Measurements from ENCODE around the gene TMEM175.

The TMEM175 gene

DNA sequence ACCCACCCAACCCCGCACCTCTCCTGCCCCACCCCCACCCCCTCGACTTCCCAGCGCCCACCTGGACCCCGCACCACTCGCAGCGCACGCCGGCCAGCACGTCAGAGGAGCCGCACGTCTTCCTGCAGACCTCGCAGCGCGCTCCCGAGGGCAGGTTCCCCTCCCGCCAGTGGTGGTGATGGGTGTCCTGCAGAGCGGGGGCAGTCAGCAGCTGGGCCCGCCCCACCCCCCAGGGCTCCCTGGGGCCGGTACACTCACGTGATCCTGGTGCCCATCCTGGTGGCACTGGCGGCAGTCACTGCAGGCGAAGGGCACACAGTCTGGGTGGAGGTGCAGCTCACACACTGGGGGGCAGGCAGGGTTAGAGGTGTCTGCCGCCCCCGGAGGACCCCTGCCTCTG, 36.0 kb downstream of the TMEM175 start:
- Histone ChIP-seq H3K4me2 (peak overlapping the region; percentile 30), H3K9me3 (no peaks in the 10 kb centered on the region), H3K9ac (no peak overlapping the region), H3K4me1 (peaks cover 35% of the 10 kb centered on the region), H3K4me3 (no peak overlapping the region), H3K27ac (0 out of 2 replicates have a peak overlapping the region, but pooled peaks have one; percentile 26), H4K20me1 (peaks cover 53% of the 10 kb centered on the region), H3K27me3 (no peaks in the 10 kb centered on the region), H3K36me3 (peaks cover 66% of the 10 kb centered on the region)
- no peak for TF ChIP-seq Cebpa-rat (IDR thresholded peaks at IDR 0.05)

DNA sequence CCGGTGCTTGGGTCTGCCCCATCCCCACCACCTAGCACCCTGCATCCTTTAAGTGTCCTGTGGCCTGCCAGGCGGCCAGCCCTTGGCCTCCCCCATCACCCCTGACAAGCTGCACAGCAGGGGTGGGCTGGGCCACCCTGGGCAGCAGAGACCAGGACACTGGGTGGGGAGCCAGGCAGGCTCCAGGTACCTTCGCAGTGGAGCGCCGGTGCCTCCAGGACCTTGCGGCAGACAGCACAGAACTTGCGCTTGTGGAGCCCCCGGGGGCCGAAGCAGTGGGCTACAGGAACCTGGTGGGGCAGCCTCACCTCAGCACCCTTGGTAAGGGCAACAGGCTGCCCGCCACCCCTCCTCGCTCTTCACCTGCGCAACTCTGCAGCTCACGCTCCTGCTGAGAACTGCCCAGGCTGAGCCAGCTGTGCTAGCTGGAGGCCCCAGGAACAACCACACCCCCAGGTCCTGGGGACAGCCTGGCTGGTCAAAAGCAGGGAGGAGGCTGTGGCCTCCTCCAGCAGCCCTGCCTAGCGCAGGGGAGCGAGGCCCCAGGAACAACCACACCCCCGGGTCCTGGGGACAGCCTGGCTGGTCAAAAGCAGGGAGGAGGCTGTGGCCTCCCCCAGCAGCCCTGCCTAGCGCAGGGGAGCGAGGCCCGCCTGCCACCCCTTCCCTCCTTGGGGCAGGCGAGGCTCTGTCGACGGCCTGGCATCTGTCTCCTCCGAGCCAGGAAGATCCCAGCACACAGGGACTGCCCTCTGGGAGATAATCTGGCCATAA, 36.5 kb downstream of the TMEM175 start:
- Histone ChIP-seq H3K4me1 (peaks cover 35% of the 10 kb centered on the region), H3K4me2 (peak overlapping the region; percentile 30), H4K20me1 (peaks cover 53% of the 10 kb centered on the region), H3K27me3 (no peaks in the 10 kb centered on the region), H3K9ac (peak overlapping the region; percentile 48; the same call in 1 of the 2 replicates), H3K27ac (peak overlapping the region; percentile 46; the same call in 1 of the 2 replicates), H3K4me3 (no peak overlapping the region), H3K36me3 (peaks cover 60% of the 10 kb centered on the region), H3K9me3 (peaks cover 1% of the 10 kb centered on the region)
- TF ChIP-seq Cebpa-rat (IDR thresholded peaks at IDR 0.05), result no peak

DNA sequence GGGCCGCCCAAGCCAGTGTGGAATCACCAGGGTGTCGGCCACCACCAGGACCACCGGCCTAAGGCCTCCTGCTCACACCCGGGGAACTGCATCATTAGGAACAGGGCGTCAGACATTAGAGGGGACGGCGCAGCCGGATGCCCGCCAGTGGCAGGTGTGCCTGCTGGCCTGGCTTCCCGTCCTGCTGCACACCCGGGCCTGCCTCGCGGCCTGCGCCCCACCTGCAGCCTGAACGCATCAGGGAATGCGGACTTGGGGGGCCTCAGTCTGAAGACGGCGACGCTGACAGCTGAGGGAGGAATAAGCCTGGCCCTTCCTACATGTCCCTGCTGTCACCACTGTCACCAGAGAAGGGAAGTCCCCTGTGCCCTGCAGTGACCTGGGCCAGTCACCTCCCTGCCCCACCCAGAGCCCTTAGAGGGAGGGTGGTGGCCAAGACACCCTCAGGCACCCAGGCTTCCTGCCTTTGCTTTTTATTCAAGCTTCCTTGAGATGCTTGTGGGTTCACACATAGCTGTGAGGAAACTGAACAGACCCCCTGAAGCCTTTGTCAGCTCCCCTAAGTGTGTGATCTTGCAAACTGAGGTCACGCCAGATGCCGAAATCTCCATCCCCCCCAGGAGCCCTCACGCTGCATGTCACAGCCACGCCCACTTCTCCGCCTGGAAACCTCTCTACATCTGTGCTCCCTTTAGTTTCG, 37.9 kb downstream of the TMEM175 start:
- peaks cover 15% of the 10 kb centered on the region for H3K9me3 ChIP-seq
- peaks cover 47% of the 10 kb centered on the region for H4K20me1 ChIP-seq
- H3K4me1 ChIP-seq, result peaks cover 35% of the 10 kb centered on the region
- peaks cover 47% of the 10 kb centered on the region for H3K36me3 ChIP-seq
- H3K9ac ChIP-seq, result no peak overlapping the region
- H3K27me3 ChIP-seq, result no peaks in the 10 kb centered on the region
- H3K27ac ChIP-seq, result no peak overlapping the region
- H3K4me2 ChIP-seq, result no peak overlapping the region
- no peak for TF ChIP-seq Cebpa-rat (IDR thresholded peaks at IDR 0.05)
- no peak overlapping the region for H3K4me3 ChIP-seq

DNA sequence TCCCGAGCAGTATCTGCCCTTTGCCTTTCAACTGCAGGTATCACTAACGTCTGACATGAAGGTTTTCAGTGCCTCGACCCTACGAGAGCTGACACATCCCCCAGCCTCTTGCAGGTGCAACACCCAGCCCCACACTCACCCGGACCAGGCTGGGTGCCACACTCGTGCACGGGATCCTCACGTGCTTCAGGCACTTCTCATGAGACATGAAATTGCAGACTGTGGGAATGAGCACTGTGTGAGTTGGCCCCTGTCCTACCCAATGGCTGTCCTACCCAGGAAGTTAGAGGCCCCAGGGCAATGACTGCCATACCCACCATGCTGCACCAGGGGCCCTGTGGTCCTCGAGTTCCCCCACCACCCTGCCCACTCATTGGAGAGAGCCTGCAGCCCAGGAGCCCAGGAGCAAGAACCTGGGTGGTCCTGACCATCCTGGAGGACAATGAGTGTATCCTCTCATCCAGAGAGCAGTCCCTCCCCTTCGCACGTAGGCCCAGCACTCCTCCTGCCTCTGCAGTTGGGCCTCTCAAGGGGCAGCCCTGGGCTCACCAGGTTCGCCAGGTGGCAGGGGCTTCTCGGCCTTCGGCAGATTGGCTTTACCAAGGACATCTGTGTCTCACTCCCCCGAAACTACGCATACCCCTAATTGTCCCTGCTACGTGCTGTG, 38.7 kb downstream of the TMEM175 start:
- Histone ChIP-seq H3K27ac (no peak overlapping the region), H3K4me2 (peak overlapping the region; percentile 100), H3K4me3 (no peak overlapping the region), H4K20me1 (peaks cover 43% of the 10 kb centered on the region), H3K36me3 (peaks cover 39% of the 10 kb centered on the region), H3K9me3 (peaks cover 15% of the 10 kb centered on the region), H3K4me1 (peaks cover 35% of the 10 kb centered on the region), H3K9ac (no peak overlapping the region), H3K27me3 (no peaks in the 10 kb centered on the region)
- TF ChIP-seq Cebpa-rat (IDR thresholded peaks at IDR 0.05), result no peak

DNA sequence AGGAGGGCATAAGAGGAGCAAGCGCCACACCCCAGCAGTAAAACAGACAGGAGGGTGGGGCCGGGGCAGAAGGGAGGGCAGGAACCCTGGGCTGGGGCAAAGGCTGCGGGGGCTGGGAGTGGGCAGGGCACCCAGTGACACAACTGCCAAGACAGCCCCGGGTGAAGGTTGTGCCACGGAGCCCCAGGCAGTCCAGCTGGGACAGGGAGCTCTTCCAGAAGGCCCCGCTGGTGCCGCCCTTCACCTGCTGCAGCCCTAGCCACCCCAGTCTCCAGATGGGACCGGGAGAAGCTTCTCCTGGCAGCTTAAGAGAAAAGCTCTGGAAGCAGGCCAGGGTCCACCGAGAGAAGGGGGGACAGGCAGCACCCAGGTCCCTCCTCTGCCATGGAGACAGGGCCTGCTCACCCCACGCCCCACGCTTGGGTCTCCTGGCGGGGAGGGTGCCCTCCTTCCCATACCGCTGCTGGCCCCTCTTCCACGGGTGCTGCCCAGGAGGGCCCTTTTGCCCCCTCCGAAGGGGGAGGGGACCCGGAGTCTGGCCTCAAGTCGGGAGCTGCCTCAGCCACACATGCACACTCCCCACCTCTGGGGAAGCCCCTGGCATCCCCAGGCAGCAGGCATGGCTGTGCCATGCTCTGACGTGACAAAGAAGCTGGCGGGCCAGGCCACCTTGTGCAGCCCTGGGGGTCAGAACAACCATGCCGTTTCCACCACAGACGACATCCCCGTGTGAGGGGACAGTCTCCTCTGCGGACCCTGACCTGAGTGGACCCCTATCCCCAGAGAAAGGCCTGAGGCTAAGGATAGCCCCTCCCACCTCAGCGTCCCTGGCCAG, 39.6 kb downstream of the TMEM175 start:
- Histone ChIP-seq H3K9ac (peak overlapping the region; percentile 91), H3K9me3 (peaks cover 15% of the 10 kb centered on the region), H3K27ac (peak overlapping the region; percentile 80; the same call in 1 of the 2 replicates), H3K4me2 (peak overlapping the region; percentile 100), H3K27me3 (no peaks in the 10 kb centered on the region), H3K36me3 (peaks cover 30% of the 10 kb centered on the region), H4K20me1 (peaks cover 43% of the 10 kb centered on the region), H3K4me1 (peaks cover 39% of the 10 kb centered on the region), H3K4me3 (peak overlapping the region; percentile 96)
- TF ChIP-seq Cebpa-rat (IDR thresholded peaks at IDR 0.05), result no peak

DNA sequence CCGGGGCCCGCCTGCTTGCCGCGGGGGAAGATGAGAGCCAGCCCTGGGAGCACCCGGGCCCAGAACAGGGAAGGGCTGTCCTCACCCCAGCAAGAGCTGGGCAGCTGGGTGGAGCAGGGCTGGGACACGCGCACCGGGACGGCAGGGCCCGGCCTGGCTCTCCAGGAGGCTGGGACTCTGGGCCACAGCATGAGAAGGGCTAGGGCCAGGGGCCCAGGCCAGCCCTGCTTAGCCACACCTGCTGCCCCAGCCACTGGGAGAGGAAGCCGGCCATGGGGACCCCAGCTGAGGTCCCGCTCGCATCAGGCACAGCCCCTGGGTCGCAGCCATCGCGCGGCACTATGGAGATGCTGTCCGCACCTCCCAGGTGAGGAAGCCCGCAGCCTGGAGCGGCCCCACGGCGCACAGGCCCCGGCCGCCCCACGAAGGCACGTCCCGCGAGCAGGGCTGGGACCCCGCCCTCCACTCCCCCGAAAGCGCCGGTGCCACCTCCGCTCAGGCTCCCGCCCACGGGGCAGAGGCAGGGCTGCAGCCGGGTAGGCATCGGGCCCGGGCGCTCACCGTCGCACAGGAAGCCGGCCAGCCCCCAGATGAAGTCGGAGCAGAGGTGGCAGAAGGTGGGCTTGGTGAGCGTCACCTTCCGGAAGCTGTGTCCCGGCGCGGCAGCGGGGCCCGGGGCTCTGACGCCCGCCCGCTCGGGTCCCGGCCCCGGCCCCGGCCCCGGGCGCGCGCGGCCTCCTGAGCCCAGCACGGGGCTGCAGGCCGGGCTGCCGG, 40.6 kb downstream of the TMEM175 start:
- Histone ChIP-seq H3K27me3 (no peaks in the 10 kb centered on the region), H3K9ac (peak overlapping the region; percentile 91), H3K27ac (peak overlapping the region; percentile 80), H3K36me3 (peaks cover 22% of the 10 kb centered on the region; the same call in 1 of the 2 replicates), H3K4me2 (peak overlapping the region; percentile 100), H3K4me1 (peaks cover 39% of the 10 kb centered on the region), H3K9me3 (peaks cover 15% of the 10 kb centered on the region), H4K20me1 (peaks cover 43% of the 10 kb centered on the region), H3K4me3 (peak overlapping the region; percentile 96)
- TF ChIP-seq Cebpa-rat (IDR thresholded peaks at IDR 0.05), result no peak

DNA sequence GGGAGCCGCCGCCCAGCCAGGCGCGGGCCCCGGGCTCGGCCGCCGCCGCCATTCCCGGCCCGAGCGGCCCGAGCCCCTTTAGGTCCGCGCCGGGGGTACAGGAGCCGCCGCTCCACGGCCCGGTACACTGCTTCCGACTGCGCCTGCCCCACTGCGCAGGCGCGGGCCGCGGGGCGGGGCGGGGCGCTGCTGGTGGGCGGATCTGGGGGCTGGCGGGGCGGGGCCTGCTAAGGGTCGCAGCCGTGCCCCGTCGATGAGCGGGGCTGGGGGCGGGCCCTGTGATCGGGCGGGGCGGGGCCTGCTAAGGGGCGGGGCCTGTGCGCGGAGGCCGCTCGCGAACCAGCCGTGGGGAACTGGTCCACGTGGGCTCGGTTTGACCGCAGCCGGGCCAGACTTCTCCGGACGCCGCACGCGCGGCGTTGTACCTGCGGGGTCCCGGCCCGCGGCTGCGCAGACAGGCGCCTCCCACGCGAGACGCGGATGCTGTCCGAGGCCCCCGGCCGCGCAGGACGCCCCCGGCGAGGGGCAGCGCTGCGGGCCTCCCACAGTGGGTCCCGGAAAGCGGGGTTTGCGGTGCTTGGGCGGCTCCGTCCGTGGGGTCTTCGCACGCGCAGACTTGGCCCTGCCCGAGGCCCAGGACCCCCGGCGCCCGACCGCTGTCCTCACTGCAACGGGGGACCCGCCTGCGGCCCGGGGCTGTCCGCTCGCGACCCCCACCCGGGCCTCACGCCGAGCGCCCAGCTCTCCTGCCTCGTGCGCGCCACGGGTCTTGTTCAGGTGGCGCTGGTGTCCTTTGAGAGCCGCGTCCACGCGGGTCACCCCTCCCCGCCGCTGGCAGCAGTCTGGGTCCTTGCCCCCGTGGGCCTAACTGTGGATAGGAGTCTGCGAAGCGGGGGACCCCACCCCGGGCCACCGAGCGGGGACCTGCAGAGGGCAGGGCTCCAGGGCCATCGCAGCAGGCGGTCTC, 41.5 kb downstream of the TMEM175 start, which contains the start of gene DGKQ:
Gene DGKQ (minus strand): TSS at position 139 of the 967 bp plus-strand sequence. CDS start 87 bp downstream, at position 52.
- H3K27ac ChIP-seq, result peak within 1 kb of the TSS; percentile 80
- peaks cover 15% of the 10 kb centered on the region for H3K9me3 ChIP-seq
- peak within 1 kb of the TSS; percentile 100 for H3K4me2 ChIP-seq
- H3K4me1 ChIP-seq, result peaks cover 34% of the 10 kb centered on the region
- peaks cover 39% of the 10 kb centered on the region for H4K20me1 ChIP-seq
- H3K36me3 ChIP-seq, result peaks cover 18% of the 10 kb centered on the region; the same call in 1 of the 2 replicates
- peak within 1 kb of the TSS; percentile 96 for H3K4me3 ChIP-seq
- H3K9ac ChIP-seq, result peak within 1 kb of the TSS; percentile 91
- no peaks in the 10 kb centered on the region for H3K27me3 ChIP-seq
- no peak for TF ChIP-seq Cebpa-rat (IDR thresholded peaks at IDR 0.05)
